CD4-positive, alpha-beta T cell treated with Interleukin-15 for 1 hour (primary cell): Measurements from ENCODE around the gene COLQ.
"Not testable (repeated sequence)": the region's sequence is repeated elsewhere in the genome, so short reads cannot be mapped to it uniquely, and the experiment has no call there.

Experiments used
- DNase-seq: peaks from one replicate; pipeline ENCODE4 v3.0.0-alpha.2; 2020

The COLQ gene

GRCh38 chr3:15486979-15487378 lies 34.5 kb downstream of the COLQ start:
- no peak for DNase-seq

DNA sequence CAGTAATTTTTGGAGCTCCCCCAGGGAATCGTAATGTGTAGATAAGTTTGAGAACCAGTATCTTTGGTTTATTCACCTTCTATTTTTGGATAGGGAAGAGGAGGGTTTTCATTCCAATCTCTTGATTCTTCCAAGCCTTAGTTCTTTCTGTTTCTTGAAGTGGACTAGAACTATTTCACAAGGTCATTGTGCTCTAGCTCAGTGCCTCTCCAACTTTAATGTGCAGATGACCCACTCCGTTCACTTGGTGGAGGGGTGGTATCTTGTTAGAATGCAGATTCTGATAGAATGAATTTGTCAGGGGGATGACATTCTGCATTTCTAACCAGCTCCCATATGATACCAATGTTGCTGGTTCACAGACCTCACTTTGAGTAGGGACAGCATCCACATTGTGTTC lies 35.5 kb downstream of the COLQ start:
- DNase-seq: no peak

DNA sequence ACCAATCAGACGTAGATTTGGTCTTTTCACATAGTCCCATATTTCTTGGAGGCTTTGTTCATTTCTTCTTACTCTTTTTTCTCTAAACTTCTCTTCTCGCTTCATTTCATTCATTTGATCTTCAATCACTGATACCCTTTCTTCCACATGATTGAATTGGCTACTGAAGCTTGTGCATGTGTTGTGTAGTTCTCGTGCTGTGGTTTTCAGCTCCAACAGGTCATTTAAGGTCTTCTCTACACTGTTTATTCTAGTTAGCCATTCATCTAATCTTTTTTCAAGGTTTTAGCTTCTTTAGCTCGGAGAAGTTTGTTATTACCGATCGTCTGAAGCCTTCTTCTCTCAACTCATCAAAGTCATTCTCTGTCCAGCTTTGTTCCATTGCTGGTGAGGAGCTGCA lies 37.0 kb downstream of the COLQ start:
- DNase-seq: not testable (repeated sequence)

- no peak for DNase-seq
These were observed 41.9 kb downstream of the COLQ start for GRCh38 chr3:15479400-15480224.

DNA sequence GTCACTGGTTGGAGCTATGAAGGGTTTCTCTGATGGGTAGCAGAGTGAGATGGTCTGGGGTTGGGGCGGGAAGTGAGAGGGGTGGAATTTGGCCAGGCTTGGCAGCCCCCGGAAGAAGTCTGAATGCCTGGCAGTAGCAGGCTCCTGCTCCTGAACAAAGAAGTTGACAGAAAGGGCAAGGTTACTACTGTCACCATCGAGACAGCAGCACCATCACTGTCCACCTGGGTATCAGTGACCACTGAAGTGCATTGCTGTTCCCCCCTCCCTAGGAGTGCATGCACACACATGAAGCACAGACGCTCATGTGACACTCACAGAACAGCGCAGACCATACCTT lies 42.9 kb downstream of the COLQ start:
- DNase-seq: no peak

- DNase-seq: no peak
These were observed 43.4 kb downstream of the COLQ start for GRCh38 chr3:15477951-15478639.

- no peak for DNase-seq
These were observed 45.1 kb downstream of the COLQ start for GRCh38 chr3:15476378-15476777.

- DNase-seq: no peak
These were observed 46.3 kb downstream of the COLQ start for GRCh38 chr3:15475161-15475560.

GRCh38 chr3:15471861-15472260 lies 49.6 kb downstream of the COLQ start:
- DNase-seq: no peak

DNA sequence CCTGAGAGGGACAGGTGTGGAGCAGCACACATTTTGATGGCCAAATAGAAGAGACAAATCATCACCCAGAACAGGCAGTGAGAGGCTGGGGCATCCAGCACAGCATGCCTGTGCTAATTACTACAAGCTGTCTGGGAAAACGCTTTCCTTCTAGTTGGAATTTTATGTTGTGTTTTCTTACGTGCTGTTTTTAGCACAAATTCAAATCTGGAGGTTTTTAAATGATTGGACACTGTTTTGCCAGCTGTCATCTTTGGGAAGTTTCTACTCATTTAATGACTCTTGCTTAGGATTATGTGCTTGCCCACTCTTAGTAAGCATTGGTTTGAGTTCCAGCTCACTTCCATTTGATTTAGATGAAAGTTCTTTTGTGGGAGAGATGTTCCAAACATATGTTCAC lies 50.7 kb downstream of the COLQ start:
- no peak for DNase-seq

GRCh38 chr3:15470261-15470660 lies 51.2 kb downstream of the COLQ start:
- DNase-seq: no peak

GRCh38 chr3:15467227-15468181 lies 54.0 kb downstream of the COLQ start:
- no peak for DNase-seq

GRCh38 chr3:15465876-15466585 lies 55.5 kb downstream of the COLQ start:
- DNase-seq: no peak

GRCh38 chr3:15462451-15462850 lies 59.1 kb downstream of the COLQ start:
- DNase-seq: no peak

GRCh38 chr3:15460891-15461531 lies 60.5 kb downstream of the COLQ start:
- no peak for DNase-seq

DNA sequence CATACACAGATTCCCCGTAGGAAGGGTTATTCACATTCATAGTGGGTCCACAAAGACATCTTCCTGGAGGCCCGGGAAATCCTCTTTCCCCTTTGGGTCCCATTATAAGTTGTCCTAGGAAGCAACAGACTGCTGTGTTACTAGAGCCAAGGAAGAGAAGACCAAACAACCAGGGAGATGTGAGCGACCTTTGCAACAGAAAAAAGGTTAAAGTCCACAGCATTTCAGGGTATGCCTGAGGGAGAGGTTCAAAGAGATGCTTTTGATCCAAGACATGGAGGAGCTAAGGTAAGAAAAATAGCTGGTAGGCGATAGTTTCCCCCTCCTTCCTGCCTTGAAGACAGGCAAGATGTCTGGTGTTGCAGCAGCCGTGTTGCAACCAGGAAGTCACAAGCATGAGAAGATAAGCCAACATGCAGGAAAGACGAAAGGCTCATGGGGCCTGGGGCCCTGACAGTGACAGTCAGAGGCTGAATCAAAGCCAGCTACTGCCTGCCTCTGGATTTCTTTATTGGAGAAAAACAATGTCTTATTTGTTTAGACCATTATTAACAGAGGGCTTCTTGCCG lies 63.2 kb downstream of the COLQ start:
- no peak for DNase-seq

DNA sequence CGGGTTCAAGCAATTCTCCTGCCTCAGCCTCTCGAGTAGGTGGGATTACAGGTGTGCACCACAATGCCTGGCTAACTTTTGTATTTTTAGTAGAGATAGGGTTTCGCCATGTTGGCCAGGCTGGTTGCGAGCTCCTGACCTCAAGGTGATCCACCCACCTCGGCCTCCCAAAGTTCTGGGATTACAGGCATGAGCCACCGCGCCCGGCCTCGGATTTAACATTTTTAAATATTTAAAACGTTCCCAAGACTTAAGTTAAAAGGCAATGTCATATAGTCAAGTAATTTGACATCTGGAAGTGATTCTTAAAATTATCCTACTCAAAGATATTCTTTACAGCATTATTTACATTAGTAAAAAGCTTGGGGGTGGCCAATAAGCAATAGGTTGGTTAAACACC lies 64.6 kb downstream of the COLQ start:
- DNase-seq: not testable (repeated sequence)

GRCh38 chr3:15456321-15456720 lies 65.2 kb downstream of the COLQ start:
- no peak for DNase-seq

DNA sequence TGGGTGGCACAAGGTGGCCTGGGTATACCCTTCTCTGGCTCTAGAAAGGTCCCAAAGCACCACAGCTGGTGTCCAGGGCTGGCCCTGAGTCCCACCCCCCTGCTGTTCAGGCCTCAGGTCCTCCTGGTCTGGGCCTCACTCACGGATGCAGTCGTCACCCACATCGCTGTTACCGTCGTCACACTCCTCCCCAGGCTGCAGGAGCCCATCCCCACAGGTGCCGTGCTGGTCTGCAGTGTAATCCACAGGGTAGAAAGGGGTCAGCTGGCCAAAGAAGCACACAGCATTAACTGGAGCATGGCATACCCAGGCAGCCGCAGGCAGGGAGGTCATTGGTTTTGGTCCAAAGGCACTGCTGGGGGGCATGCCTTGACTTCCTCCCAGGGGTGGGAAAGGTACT lies 65.8 kb downstream of the COLQ start:
- DNase-seq: no peak

DNA sequence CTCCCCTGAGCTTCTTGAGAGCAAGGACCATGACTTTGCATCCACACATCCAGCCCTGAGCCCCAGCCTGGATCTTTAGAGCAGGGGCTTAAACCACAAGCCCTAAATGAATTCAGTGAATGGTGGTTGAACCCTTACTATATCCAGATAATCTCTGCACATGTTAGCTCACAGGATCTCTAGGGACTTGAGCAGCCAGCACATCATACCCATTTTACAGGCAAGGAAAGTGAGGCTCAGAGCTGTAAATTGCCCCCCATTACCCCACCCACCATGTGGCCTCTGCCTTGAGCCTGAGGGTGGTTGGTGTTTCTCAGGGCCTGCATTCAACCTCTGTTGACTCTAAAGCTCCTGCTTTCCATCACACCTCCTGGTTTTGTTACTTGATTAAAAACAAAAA lies 66.5 kb downstream of the COLQ start:
- DNase-seq: no peak

GRCh38 chr3:15453991-15454625 lies 67.4 kb downstream of the COLQ start:
- DNase-seq: no peak
